GM23338 (cell line): ENCODE measurements around the gene TAF4. TPM values are rescaled to one million over a fixed set of nuclear protein-coding genes. Genes with fewer than 3 reads are reported as not detected.

Source experiments
- ATAC-seq: fragments of 200-7000 bp; cut with Tn5 transposase; 3 replicates; pipeline ENCODE4 v1.9.1; 2020
- DNase-seq: peaks from one replicate; pipeline ENCODE4 v3.0.0-alpha.2; 2015; ENCODE audit warnings: low spot score
- H2AFZ ChIP-seq: fragments of 200-600 bp; sonication (generic); 2 replicates; pipeline ENCODE4 v1.8.0; 2016; ENCODE audit warnings: antibody characterized with exemption, mild to moderate bottlenecking, moderate library complexity
- H3F3A ChIP-seq: fragments of 200-600 bp; sonication (generic); replicated peaks from 2 replicates; pipeline ENCODE4 v1.8.0; 2017; ENCODE audit warnings: antibody characterized with exemption, mixed run types, low read depth
- H3K27ac ChIP-seq: fragments of 200-600 bp; sonication (generic); 2 replicates; pipeline ENCODE4 v1.6.1; 2016; ENCODE audit warnings: low read depth
- H3K27me3 ChIP-seq: fragments of 200-600 bp; sonication (generic); 2 replicates; pipeline ENCODE4 v1.8.0; 2016; ENCODE audit warnings: mild to moderate bottlenecking, mixed run types, moderate library complexity; ENCODE audit not compliant: insufficient read depth
- H3K36me3 ChIP-seq: fragments of 200-600 bp; sonication (generic); 2 replicates; pipeline ENCODE4 v1.8.0; 2016; ENCODE audit warnings: mild to moderate bottlenecking; ENCODE audit not compliant: insufficient read depth
- H3K4me1 ChIP-seq: fragments of 200-600 bp; sonication (generic); 2 replicates; pipeline ENCODE4 v1.8.0; 2016; ENCODE audit warnings: mild to moderate bottlenecking, moderate library complexity; ENCODE audit not compliant: insufficient read depth
- H3K4me2 ChIP-seq: fragments of 200-600 bp; sonication (generic); 2 replicates; pipeline ENCODE4 v1.7.1; 2017; ENCODE audit warnings: mixed run types
- H3K4me3 ChIP-seq: fragments of 200-600 bp; sonication (generic); 2 replicates; pipeline ENCODE4 v1.6.1; 2016; ENCODE audit warnings: mixed run types
- H3K79me2 ChIP-seq: fragments of 200-600 bp; sonication (generic); replicated peaks from 2 replicates; pipeline ENCODE4 v1.8.0; 2017; ENCODE audit warnings: mild to moderate bottlenecking; ENCODE audit not compliant: insufficient read depth
- H3K9me2 ChIP-seq: fragments of 200-600 bp; sonication (generic); 2 replicates; pipeline ENCODE4 v1.8.0; 2017; ENCODE audit not compliant: insufficient read depth
- H4K20me1 ChIP-seq: fragments of 200-600 bp; sonication (generic); replicated peaks from 2 replicates; pipeline ENCODE4 v1.8.0; 2017; ENCODE audit warnings: mild to moderate bottlenecking; ENCODE audit not compliant: insufficient read depth
- H3K27ac Mint-ChIP-seq: 2 replicates; pipeline ENCODE4 v1.8.0; 2020; ENCODE audit warnings: inconsistent platforms, mild to moderate bottlenecking, moderate library complexity, mixed read lengths
- H3K27me3 Mint-ChIP-seq: 3 replicates; pipeline ENCODE4 v1.8.0; 2022; ENCODE audit warnings: low read depth, mild to moderate bottlenecking, moderate library complexity, mixed read lengths, inconsistent platforms; ENCODE audit not compliant: insufficient read depth, poor library complexity
- H3K36me3 Mint-ChIP-seq: 3 replicates; pipeline ENCODE4 v1.8.0; 2021; ENCODE audit warnings: low read depth, mild to moderate bottlenecking, inconsistent platforms, moderate library complexity, mixed read lengths
- H3K4me1 Mint-ChIP-seq: 3 replicates; pipeline ENCODE4 v1.8.0; 2020; ENCODE audit warnings: mild to moderate bottlenecking, inconsistent platforms, mixed read lengths
- H3K4me3 Mint-ChIP-seq: 3 replicates; pipeline ENCODE4 v1.8.0; 2021; ENCODE audit warnings: moderate library complexity, mild to moderate bottlenecking, inconsistent platforms, mixed read lengths
- H3K9me3 Mint-ChIP-seq: 3 replicates; pipeline ENCODE4 v1.8.0; 2020; ENCODE audit warnings: moderate library complexity, mild to moderate bottlenecking, inconsistent platforms, mixed read lengths
- CREB1 ChIP-seq: fragments of 250-450 bp; sonication (Bioruptor Pico); IDR thresholded peaks from 2 replicates; pipeline ENCODE4 v1.5.0; 2020; ENCODE audit warnings: low read depth, mild to moderate bottlenecking, moderate library complexity
- CTCF ChIP-seq, 2 experiments: fragments of 200-600 bp in 1 of 2; sonication (generic) in 1 of 2; conservative IDR thresholded peaks; 2 replicates each; pipeline versions ENCODE4 v1.5.1 to v1.6.1; 2016 to 2017; ENCODE audit warnings: antibody characterized with exemption in 2 of 2, low read depth in 2 of 2, mild to moderate bottlenecking in 2 of 2, moderate library complexity in 1 of 2
- EZH2 ChIP-seq: fragments of 200-600 bp; sonication (generic); IDR thresholded peaks from one replicate; pipeline ENCODE4 v1.8.0; 2017; ENCODE audit warnings: antibody characterized with exemption, mild to moderate bottlenecking, low read depth; ENCODE audit not compliant: unreplicated experiment
- JUNB ChIP-seq: IDR thresholded peaks from one replicate; pipeline ENCODE4 v1.6.1; 2016; ENCODE audit warnings: antibody characterized with exemption; ENCODE audit not compliant: unreplicated experiment
- NANOG ChIP-seq: IDR thresholded peaks from 2 replicates; pipeline ENCODE4 v1.6.1; 2016; ENCODE audit warnings: antibody characterized with exemption, borderline replicate concordance
- POLR2AphosphoS5 ChIP-seq: IDR thresholded peaks from 2 replicates; pipeline ENCODE4 v1.6.1; 2016; ENCODE audit warnings: antibody characterized with exemption, low read depth
- STAT1 ChIP-seq: IDR thresholded peaks from one replicate; pipeline ENCODE4 v1.6.1; 2016; ENCODE audit warnings: antibody characterized with exemption; ENCODE audit not compliant: unreplicated experiment
- ZNF114 ChIP-seq: fragments of 250-450 bp; sonication (Bioruptor Pico); IDR thresholded peaks from 2 replicates; pipeline ENCODE4 v1.5.0; 2020; ENCODE audit warnings: mild to moderate bottlenecking, moderate library complexity
- ZNF331 ChIP-seq: fragments of 250-450 bp; sonication (Bioruptor Pico); IDR thresholded peaks from 2 replicates; pipeline ENCODE4 v1.5.0; 2020; ENCODE audit warnings: low read depth, mild to moderate bottlenecking, moderate library complexity
- ZNF462 ChIP-seq: fragments of 250-450 bp; sonication (Bioruptor Pico); IDR thresholded peaks from 2 replicates; pipeline ENCODE4 v1.5.0; 2020; ENCODE audit warnings: mild to moderate bottlenecking, moderate library complexity
- polyA plus RNA-seq: library from polyadenylated mRNA; unstranded; fragments of >200 nt; fragmentation: Nextera tagmentation; extraction: Ambion mirVana; gene quantifications from 2 replicates; pipeline ENCODE4 v1.2.1, GENCODE V29; 2016
- total RNA-seq: library from RNA; depleted of rRNA; stranded (reverse); fragments of >200 nt; shearing (Covaris generic); gene quantifications from 2 replicates; pipeline ENCODE4 v1.2.3, GENCODE V29; 2014
- TF ChIP-seq, protein P1 (sequence below): IDR thresholded peaks from 2 replicates; pipeline ENCODE4 v1.6.1; 2016; ENCODE audit warnings: antibody characterized with exemption
- TF ChIP-seq, protein P2 (sequence below): IDR thresholded peaks from one replicate; pipeline ENCODE4 v1.6.1; 2018; ENCODE audit warnings: antibody characterized with exemption; ENCODE audit not compliant: unreplicated experiment

TAF4 gene
- total and polyA plus RNA-seq, 2 experiments from 2014 or later: 7.2 to 60.0 TPM

DNA sequence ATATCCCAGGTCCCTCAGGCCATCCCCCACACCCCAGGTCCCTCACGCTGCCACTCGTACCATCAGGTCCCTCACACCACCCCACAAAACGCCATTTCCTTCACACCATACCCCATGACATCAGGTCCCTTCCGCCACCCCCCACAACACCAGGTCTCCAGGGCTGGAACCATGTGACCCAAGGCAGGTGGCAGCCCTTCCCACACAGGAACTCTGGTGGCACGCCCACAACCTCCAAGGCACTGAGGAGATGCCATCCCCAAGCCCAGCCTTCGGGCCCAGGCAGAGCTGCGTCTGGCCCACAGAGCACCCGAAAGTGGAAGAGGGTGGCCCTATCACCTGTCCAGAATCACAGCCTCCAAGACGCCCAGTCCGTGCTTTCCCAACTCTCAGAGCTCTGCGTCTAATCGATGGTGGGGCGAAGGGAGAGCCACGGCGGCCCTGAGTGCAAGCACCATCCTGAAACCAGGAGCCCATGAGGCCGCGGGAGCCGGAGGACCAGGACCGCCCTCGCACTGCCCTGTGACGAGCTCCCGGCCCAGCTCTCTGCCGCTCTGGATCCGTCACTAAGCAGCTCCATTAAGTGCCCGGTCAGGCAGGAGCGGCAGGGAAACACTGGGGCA is 12.7 kb downstream of the TAF4 start:
- Mint-ChIP-seq H3K27ac (no peak overlapping the region), H3K36me3 (peaks cover 26% of the 10 kb centered on the region), H3K4me3 (no peak overlapping the region), H3K27me3 (peaks cover 20% of the 10 kb centered on the region), H3K4me1 (peaks cover 28% of the 10 kb centered on the region), H3K9me3 (peaks cover 2% of the 10 kb centered on the region; the same call in 2 of the 3 replicates)
- no peak for TF ChIP-seq STAT1
- TF ChIP-seq JUNB: no peak
- TF ChIP-seq CREB1: no peak
- no peak for TF ChIP-seq CTCF (conservative IDR thresholded peaks at IDR 0.05; ENCODE audit: low read depth in 2 of 2)
- no peak for TF ChIP-seq ZNF114 (CRISPR knock-in tag)
- TF ChIP-seq, protein P1, sequence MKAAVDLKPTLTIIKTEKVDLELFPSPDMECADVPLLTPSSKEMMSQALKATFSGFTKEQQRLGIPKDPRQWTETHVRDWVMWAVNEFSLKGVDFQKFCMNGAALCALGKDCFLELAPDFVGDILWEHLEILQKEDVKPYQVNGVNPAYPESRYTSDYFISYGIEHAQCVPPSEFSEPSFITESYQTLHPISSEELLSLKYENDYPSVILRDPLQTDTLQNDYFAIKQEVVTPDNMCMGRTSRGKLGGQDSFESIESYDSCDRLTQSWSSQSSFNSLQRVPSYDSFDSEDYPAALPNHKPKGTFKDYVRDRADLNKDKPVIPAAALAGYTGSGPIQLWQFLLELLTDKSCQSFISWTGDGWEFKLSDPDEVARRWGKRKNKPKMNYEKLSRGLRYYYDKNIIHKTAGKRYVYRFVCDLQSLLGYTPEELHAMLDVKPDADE: no peak
- TF ChIP-seq ZNF331 (CRISPR knock-in tag): no peak
- no peak for TF ChIP-seq NANOG
- no peak for TF ChIP-seq POLR2AphosphoS5
- TF ChIP-seq EZH2: no peak
- TF ChIP-seq, protein P2, sequence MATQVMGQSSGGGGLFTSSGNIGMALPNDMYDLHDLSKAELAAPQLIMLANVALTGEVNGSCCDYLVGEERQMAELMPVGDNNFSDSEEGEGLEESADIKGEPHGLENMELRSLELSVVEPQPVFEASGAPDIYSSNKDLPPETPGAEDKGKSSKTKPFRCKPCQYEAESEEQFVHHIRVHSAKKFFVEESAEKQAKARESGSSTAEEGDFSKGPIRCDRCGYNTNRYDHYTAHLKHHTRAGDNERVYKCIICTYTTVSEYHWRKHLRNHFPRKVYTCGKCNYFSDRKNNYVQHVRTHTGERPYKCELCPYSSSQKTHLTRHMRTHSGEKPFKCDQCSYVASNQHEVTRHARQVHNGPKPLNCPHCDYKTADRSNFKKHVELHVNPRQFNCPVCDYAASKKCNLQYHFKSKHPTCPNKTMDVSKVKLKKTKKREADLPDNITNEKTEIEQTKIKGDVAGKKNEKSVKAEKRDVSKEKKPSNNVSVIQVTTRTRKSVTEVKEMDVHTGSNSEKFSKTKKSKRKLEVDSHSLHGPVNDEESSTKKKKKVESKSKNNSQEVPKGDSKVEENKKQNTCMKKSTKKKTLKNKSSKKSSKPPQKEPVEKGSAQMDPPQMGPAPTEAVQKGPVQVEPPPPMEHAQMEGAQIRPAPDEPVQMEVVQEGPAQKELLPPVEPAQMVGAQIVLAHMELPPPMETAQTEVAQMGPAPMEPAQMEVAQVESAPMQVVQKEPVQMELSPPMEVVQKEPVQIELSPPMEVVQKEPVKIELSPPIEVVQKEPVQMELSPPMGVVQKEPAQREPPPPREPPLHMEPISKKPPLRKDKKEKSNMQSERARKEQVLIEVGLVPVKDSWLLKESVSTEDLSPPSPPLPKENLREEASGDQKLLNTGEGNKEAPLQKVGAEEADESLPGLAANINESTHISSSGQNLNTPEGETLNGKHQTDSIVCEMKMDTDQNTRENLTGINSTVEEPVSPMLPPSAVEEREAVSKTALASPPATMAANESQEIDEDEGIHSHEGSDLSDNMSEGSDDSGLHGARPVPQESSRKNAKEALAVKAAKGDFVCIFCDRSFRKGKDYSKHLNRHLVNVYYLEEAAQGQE: no peak
- no peak for TF ChIP-seq ZNF462 (CRISPR knock-in tag)
- H2AFZ ChIP-seq: no peak overlapping the region
- no peaks in the 10 kb centered on the region for H3K9me2 ChIP-seq
- H3K4me1 ChIP-seq: no peaks in the 10 kb centered on the region
- H3K27me3 ChIP-seq: no peaks in the 10 kb centered on the region
- H3K4me2 ChIP-seq: no peak overlapping the region
- no peak overlapping the region for H3K27ac ChIP-seq
- H3F3A ChIP-seq: no peaks in the 10 kb centered on the region
- DNase-seq: no peak
- H4K20me1 ChIP-seq: peaks cover 53% of the 10 kb centered on the region
- ATAC-seq: no peak; the same call in 2 of the 3 replicates
- H3K36me3 ChIP-seq: no peaks in the 10 kb centered on the region
- H3K79me2 ChIP-seq: peaks cover 93% of the 10 kb centered on the region
- H3K4me3 ChIP-seq: no peak overlapping the region
